HG02970 (cell line): Measurements from ENCODE around the gene TMEM132A.

ENCODE experiments used
- ATAC-seq: cut with Tn5 transposase; IDR thresholded peaks from one replicate; pipeline ENCODE4 v1.9.1; 2021; ENCODE audit warnings: mild to moderate bottlenecking, moderate library complexity, moderate number of reproducible peaks; ENCODE audit not compliant: unreplicated experiment, low FRiP score

TMEM132A gene

GRCh38 chr11:60924110-60924905 lies at the start of gene TMEM132A:
Gene TMEM132A (plus strand): TSS chr11:60924460. CDS start chr11:60924634, 174 bp downstream.
- ATAC-seq: no peak

GRCh38 chr11:60875366-60876167 lies 48.7 kb upstream of the TMEM132A start:
- no peak for ATAC-seq

GRCh38 chr11:60876168-60876485 lies 48.1 kb upstream of the TMEM132A start:
- no peak for ATAC-seq

GRCh38 chr11:60878245-60879101 lies 45.8 kb upstream of the TMEM132A start:
- ATAC-seq: no peak

- no peak for ATAC-seq
Observed at GRCh38 chr11:60879104-60879503, 45.2 kb upstream of the TMEM132A start.

GRCh38 chr11:60879971-60880588 lies 44.2 kb upstream of the TMEM132A start:
- ATAC-seq: no peak

GRCh38 chr11:60880643-60881282 lies 43.5 kb upstream of the TMEM132A start:
- no peak for ATAC-seq

- ATAC-seq: no peak
Observed at GRCh38 chr11:60887556-60887955, 36.7 kb upstream of the TMEM132A start.

GRCh38 chr11:60889869-60890311 lies 34.4 kb upstream of the TMEM132A start:
- ATAC-seq: no peak

GRCh38 chr11:60890696-60891095 lies 33.6 kb upstream of the TMEM132A start:
- no peak for ATAC-seq

- no peak for ATAC-seq
Observed at GRCh38 chr11:60891103-60891741, 33.0 kb upstream of the TMEM132A start.

- no peak for ATAC-seq
Observed at GRCh38 chr11:60895687-60896086, 28.6 kb upstream of the TMEM132A start.

- no peak for ATAC-seq
Observed at GRCh38 chr11:60897496-60897895, 26.8 kb upstream of the TMEM132A start.

- no peak for ATAC-seq
Observed at GRCh38 chr11:60899046-60899936, 25.0 kb upstream of the TMEM132A start.

GRCh38 chr11:60899977-60900376 lies 24.3 kb upstream of the TMEM132A start:
- ATAC-seq: no peak

- ATAC-seq: no peak
Observed at GRCh38 chr11:60900673-60901404, 23.4 kb upstream of the TMEM132A start.

- no peak for ATAC-seq
Observed at GRCh38 chr11:60902625-60903024, 21.6 kb upstream of the TMEM132A start.

- ATAC-seq: no peak
Observed at GRCh38 chr11:60905047-60905446, 19.2 kb upstream of the TMEM132A start.
